NCI-H1694 treated with DMSO at 0.1 percent for 48 hours (cell line): ENCODE results near the gene FPR2.
"Not testable (repeated sequence)": the region's sequence is repeated elsewhere in the genome, so short reads cannot be mapped to it uniquely, and the experiment has no call there.

Experiments
- DNase-seq: peaks from one replicate; lab custom pipeline; 2025; lab: John Stamatoyannopoulos, UW

FPR2 gene

GRCh38 chr19:51783372-51783771, 22.4 kb downstream of the FPR2 start:
- peak; percentile 22 for DNase-seq

- no peak for DNase-seq
Measured at GRCh38 chr19:51784109-51784785, 23.3 kb downstream of the FPR2 start.

GRCh38 chr19:51784922-51785690, 24.1 kb downstream of the FPR2 start:
- DNase-seq: no peak

- DNase-seq: no peak
Measured at GRCh38 chr19:51786646-51787494, 25.9 kb downstream of the FPR2 start.

- DNase-seq: no peak
Measured at GRCh38 chr19:51788029-51788428, 27.0 kb downstream of the FPR2 start.

- DNase-seq: no peak
Measured at GRCh38 chr19:51789061-51789795, 28.2 kb downstream of the FPR2 start.

GRCh38 chr19:51792932-51793331, 32.0 kb downstream of the FPR2 start:
- no peak for DNase-seq

GRCh38 chr19:51793994-51794393, 33.0 kb downstream of the FPR2 start:
- no peak for DNase-seq

GRCh38 chr19:51794885-51795490, 34.0 kb downstream of the FPR2 start, which contains the start of gene FPR3:
Gene FPR3, plus strand, starts transcription at chr19:51795157. Its CDS starts 28,592 bp downstream, at chr19:51823749.
- DNase-seq: no peak

GRCh38 chr19:51796195-51796679, 35.3 kb downstream of the FPR2 start:
- DNase-seq: no peak

GRCh38 chr19:51797480-51797879, 36.5 kb downstream of the FPR2 start:
- no peak for DNase-seq

GRCh38 chr19:51798062-51798461, 37.1 kb downstream of the FPR2 start:
- DNase-seq: no peak

- DNase-seq: no peak
Measured at GRCh38 chr19:51799034-51799773, 38.2 kb downstream of the FPR2 start.

GRCh38 chr19:51799774-51800472, 38.9 kb downstream of the FPR2 start:
- no peak for DNase-seq

- DNase-seq: no peak
Measured at GRCh38 chr19:51800473-51801244, 39.7 kb downstream of the FPR2 start.

GRCh38 chr19:51802775-51803174, 41.8 kb downstream of the FPR2 start:
- no peak for DNase-seq

- DNase-seq: no peak
Measured at GRCh38 chr19:51803519-51803918, 42.5 kb downstream of the FPR2 start.

GRCh38 chr19:51803967-51804366, 43.0 kb downstream of the FPR2 start:
- DNase-seq: no peak

GRCh38 chr19:51804789-51805188, 43.8 kb downstream of the FPR2 start:
- DNase-seq: not testable (repeated sequence)
